Measurements from ENCODE around the gene ZIM2. TPM values are rescaled to one million over a fixed set of nuclear protein-coding genes. Genes with fewer than 3 reads are reported as not detected.

ZIM2 gene
- total RNA-seq, 2 experiments from 2014 or later = not detected

DNA sequence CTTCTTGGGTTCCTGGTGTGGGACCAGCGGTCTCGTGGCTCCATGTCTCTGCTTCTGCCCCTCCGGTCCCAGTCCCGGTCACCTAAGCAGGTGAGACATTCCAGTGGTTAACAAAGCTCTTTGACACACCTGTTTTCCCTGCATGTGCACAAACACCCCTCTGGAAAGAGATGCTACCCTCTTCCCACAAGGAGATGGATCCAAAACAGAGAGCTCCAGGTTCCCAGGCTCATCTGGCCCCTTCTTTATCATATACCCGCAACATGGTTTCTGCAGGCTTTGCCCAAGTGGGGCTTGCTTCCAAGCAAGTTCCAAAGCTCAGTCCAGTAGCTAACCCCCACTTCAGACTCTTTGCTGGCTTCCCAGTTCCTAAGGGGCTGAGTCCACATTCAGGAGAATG lies 17.8 kb downstream of the ZIM2 start:
- Mint-ChIP-seq H3K36me3 (ENCODE audit: low read depth) (no peaks in the 10 kb centered on the region), H3K4me3 (no peak overlapping the region), H3K27me3 (no peaks in the 10 kb centered on the region), H3K9me3 (peaks cover 23% of the 10 kb centered on the region), H3K27ac (no peak overlapping the region), H3K4me1 (ENCODE audit: low read depth) (no peaks in the 10 kb centered on the region)
- ChIA-PET POLR2A (no interaction called here), CTCF (no interaction called here)
- intact Hi-C loops (cut with micrococcal nuclease) = no loop called here
- DNase-seq (no peak), ATAC-seq (no peak)
- TF ChIP-seq CTCF (IDR thresholded peaks at IDR 0.05) = no peak

DNA sequence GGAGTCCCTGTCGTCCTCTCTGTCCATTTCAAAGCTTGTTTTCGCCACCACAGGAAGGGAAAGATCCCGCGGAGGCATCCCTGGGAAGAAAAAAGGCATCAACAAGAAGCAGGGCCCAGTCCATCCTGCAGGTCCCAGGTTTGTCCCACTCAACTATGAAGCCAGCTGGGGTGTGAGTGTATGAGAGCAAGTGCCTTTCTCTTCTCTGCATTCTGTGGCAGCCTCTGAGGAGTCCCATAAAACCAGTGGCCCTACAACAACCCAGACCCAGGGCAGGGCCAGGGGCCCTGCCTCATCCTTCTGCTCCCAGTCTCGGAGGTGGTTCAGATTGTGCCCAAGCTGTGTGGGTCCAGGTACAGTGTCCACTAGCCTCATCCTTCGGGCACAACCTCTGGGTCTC lies 18.9 kb downstream of the ZIM2 start:
- TF ChIP-seq CTCF (IDR thresholded peaks at IDR 0.05) = no peak
- H3K4me1 Mint-ChIP-seq (ENCODE audit: low read depth) = no peaks in the 10 kb centered on the region

DNA sequence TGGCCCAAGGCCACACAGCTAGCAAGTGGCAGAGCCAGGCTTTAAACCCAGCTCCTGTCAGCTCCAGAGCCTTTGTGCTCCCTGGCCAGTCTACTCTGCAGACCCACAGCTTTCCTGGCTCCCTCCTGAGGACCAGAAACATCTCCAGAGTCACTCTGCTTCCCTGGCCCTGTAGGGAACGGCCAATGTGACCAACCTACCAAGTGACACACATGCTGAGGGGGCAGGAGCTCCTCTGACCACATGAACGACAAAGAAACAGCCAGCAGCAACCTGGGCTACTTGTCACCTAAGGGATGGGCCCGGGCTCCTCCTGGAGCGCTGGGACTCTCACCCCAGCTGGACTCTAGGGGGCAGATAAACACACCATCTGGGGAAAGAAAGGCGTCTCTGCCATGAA lies 19.3 kb downstream of the ZIM2 start:
- DNase-seq (no peak), ATAC-seq (no peak)
- Mint-ChIP-seq H3K27ac (no peak overlapping the region), H3K4me3 (no peak overlapping the region), H3K27me3 (no peaks in the 10 kb centered on the region), H3K4me1 (ENCODE audit: low read depth) (no peaks in the 10 kb centered on the region), H3K9me3 (peaks cover 25% of the 10 kb centered on the region), H3K36me3 (ENCODE audit: low read depth) (no peaks in the 10 kb centered on the region)
- no peak for TF ChIP-seq CTCF (IDR thresholded peaks at IDR 0.05)
- CTCF ChIA-PET = no interaction called here
- intact Hi-C loops (cut with micrococcal nuclease) = no loop called here
- POLR2A ChIA-PET = no interaction called here

More for the DNA sequence above, 18.9 kb downstream of the ZIM2 start:
- intact Hi-C loops (cut with micrococcal nuclease) = no loop called here
- Mint-ChIP-seq H3K4me3 (no peak overlapping the region), H3K36me3 (ENCODE audit: low read depth) (no peaks in the 10 kb centered on the region), H3K27me3 (no peaks in the 10 kb centered on the region), H3K27ac (no peak overlapping the region), H3K9me3 (peaks cover 24% of the 10 kb centered on the region)
- no peak for ATAC-seq
- POLR2A ChIA-PET = no interaction called here
- CTCF ChIA-PET = no interaction called here
- no peak for DNase-seq

DNA sequence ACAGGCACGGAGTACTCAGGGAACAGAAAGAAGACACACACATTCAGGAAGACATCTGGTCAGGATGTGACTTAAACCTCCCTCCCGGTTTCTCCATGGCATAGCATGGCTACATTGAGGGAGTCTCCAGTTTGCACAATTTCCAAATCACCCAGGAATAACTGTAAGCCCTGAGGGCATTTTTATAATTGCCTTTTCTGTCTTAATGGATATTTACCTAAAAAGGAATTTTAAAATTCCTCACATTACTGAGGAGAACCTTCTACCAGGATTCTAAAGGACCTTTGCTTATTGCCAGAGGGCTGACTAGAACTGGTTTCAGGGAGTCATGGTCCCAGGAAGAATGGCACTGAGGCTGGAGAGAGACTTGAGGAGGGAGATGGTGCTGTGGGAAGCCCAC lies 21.4 kb downstream of the ZIM2 start:
- Mint-ChIP-seq H3K27me3 (no peaks in the 10 kb centered on the region), H3K27ac (no peak overlapping the region), H3K36me3 (ENCODE audit: low read depth) (no peaks in the 10 kb centered on the region), H3K4me1 (ENCODE audit: low read depth) (no peaks in the 10 kb centered on the region), H3K9me3 (peaks cover 32% of the 10 kb centered on the region), H3K4me3 (no peak overlapping the region)
- intact Hi-C loops (cut with micrococcal nuclease) = no loop called here
- POLR2A ChIA-PET = no interaction called here
- ATAC-seq (no peak), DNase-seq (no peak)
- CTCF ChIA-PET = no interaction called here
- no peak for TF ChIP-seq CTCF (IDR thresholded peaks at IDR 0.05)

GRCh38 chr19:56814656-56815055 lies 25.9 kb downstream of the ZIM2 start:
- TF ChIP-seq CTCF (IDR thresholded peaks at IDR 0.05) = no peak
- Mint-ChIP-seq H3K4me1 (ENCODE audit: low read depth) (no peaks in the 10 kb centered on the region), H3K9me3 (peaks cover 26% of the 10 kb centered on the region), H3K36me3 (ENCODE audit: low read depth) (no peaks in the 10 kb centered on the region), H3K27me3 (no peaks in the 10 kb centered on the region), H3K4me3 (no peak overlapping the region), H3K27ac (no peak overlapping the region)
- POLR2A ChIA-PET = no interaction called here
- ATAC-seq (no peak), DNase-seq (no peak)
- intact Hi-C loops (cut with micrococcal nuclease) = no loop called here
- CTCF ChIA-PET = no interaction called here
